GM10847 (cell line): Measurements from ENCODE around the gene BPIFA3.

Experiments used
- POLR2A ChIP-seq: IDR thresholded peaks from 2 replicates; pipeline ENCODE4 v1.6.1; 2011; ENCODE audit not compliant: insufficient read length; ENCODE audit errors: extremely low read depth

BPIFA3 gene

GRCh38 chr20:33217052-33217451 lies at the start of gene BPIFA3:
BPIFA3 (plus strand) TSS chr20:33217352; CDS start chr20:33217537, 185 bp downstream.
- no peak for TF ChIP-seq POLR2A

DNA sequence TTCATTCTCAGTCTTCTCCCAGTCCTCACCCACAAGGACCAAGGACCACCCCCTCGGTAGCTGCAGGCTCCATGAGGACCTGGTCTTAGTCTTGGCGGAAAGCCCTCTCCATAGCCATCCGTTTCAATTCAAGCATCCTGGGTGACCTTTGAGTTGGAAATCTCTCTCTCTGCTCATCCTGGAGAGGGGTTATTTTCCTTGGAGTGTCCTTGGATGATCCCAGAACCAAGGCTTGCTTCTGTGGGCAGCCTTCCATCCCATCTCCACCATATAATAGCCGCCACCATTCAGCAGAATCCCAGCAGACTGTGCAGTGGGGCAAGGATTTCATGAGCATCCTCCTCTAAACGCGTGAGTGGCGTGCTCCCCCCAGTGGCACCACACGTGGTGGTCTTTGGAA lies 49.3 kb upstream of the BPIFA3 start, which contains the start of gene BPIFA2:
BPIFA2 (plus strand) TSS at position 301 of the 400 bp plus-strand sequence. CDS start 987 bp downstream, outside the sequence.
- TF ChIP-seq POLR2A = no peak

GRCh38 chr20:33169176-33169794 lies 47.9 kb upstream of the BPIFA3 start:
- TF ChIP-seq POLR2A = no peak

- no peak for TF ChIP-seq POLR2A
These were observed 44.4 kb upstream of the BPIFA3 start for GRCh38 chr20:33172781-33173180.

DNA sequence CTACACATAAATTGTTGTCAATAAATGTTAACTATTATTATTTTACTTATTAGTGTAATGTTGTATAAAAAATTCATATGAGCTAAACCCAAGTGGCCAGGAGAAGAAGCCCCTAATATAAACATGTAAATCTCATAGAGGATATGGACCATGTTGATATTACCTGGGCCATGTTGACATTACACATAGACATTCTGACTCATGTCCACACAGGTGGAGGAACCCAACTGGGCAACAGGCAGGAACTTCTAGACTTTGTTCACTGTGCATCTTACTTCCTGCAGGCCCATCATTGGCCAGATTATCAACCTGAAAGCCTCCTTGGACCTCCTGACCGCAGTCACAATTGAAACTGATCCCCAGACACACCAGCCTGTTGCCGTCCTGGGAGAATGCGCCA lies 42.0 kb upstream of the BPIFA3 start:
- no peak for TF ChIP-seq POLR2A

DNA sequence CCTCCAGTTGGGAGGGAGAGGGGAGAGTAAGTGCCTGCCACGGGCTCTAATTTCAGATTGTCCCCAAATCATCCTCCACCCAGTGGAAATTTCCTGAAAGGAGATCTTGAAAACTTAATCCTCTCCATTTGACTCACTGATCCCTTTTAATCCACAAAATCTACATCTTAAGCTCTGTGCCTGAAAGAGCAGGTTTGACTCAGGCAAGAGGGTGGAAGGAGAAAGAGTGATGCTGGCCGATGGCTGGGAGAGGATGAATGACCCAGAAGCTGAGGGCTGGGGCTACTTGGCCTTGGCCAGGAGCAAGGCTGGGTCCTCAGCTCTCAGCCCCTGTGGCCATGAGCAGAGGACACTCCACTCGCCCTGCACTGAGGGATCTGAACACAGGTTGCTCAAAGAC lies 41.1 kb upstream of the BPIFA3 start:
- no peak for TF ChIP-seq POLR2A

GRCh38 chr20:33177866-33178265 lies 39.3 kb upstream of the BPIFA3 start:
- TF ChIP-seq POLR2A = no peak

DNA sequence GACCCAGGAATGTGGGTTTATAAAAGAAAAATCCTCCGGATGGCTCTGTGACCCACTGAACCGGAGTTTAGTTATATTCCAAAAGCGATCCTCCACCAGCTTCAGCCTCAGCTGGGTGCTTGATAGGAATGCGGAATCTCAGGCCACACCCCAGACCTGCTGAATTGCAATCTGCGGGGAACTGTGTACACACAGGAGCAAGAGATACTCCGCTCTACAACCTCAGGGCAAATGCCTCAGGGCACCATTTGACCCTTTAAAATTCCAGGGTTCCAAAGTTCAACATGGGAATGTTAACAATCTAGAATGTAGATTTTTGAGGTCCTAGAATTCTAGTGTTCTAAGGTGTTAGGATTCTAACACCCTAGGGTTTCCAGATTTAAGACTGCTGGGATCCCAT lies 38.4 kb upstream of the BPIFA3 start:
- no peak for TF ChIP-seq POLR2A

GRCh38 chr20:33180169-33180568 lies 37.0 kb upstream of the BPIFA3 start:
- TF ChIP-seq POLR2A = no peak

GRCh38 chr20:33181482-33182093 lies 35.6 kb upstream of the BPIFA3 start:
- TF ChIP-seq POLR2A = no peak

DNA sequence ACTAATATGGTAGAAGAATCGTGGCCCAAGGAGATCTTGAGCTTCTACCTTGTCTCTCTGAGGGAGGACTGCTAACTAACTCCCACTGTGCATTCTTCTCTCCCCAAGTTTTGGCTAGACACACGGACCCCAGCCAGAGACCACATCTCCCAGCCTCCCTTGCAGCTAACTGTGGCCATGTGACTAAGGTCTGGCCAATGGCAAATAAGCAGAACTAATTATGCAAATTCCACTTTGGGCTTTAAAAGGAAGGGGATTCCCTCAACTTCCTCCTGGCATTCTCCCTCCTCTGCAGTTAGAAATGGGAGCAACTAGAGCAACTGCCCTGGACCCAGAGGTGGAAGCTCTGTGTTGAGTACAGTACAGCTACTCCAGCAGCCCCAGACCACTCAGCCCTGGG lies 33.8 kb upstream of the BPIFA3 start:
- TF ChIP-seq POLR2A = no peak

- TF ChIP-seq POLR2A = no peak
These were observed 29.7 kb upstream of the BPIFA3 start for GRCh38 chr20:33187491-33187890.

DNA sequence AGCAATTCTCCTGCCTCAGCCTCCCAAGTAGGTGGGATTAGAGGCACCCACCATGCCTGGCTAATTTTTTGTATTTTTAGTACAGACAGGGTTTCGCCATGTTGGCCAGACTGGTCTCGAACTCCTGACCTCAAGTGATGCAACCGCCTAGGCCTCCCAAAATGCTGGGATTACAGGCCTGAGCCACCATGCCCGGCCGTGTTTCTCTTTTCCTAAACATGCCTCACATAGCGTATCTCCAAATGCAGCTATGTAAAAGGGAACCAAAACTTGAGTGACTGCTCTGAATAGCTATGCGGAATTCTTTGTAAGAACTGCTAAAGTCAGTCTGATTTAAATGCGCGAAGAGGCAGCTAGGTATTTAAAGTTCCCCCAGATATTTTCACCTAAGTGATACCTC lies 28.7 kb upstream of the BPIFA3 start:
- no peak for TF ChIP-seq POLR2A

- no peak for TF ChIP-seq POLR2A
These were observed 25.7 kb upstream of the BPIFA3 start for GRCh38 chr20:33191484-33191883.

DNA sequence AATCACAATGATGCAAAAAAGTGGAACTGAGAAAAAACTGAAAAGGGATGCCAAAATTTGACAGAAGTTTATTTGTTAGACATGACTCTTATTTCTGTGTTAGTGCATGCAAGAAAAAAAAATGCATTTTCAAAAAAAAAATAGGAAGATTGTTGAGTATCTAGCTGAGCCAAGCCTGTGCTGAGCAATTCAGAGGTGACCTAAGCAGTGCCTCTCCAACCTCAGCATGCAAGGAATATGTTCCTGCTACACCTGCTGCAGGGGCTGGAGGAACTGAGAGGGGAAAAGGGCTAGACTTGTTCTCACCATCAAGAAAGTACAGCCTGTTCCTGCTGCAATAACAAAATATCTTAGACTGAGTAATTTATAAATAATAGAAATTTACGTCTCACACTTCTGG lies 25.2 kb upstream of the BPIFA3 start:
- no peak for TF ChIP-seq POLR2A

GRCh38 chr20:33192912-33193501 lies 24.1 kb upstream of the BPIFA3 start:
- no peak for TF ChIP-seq POLR2A

DNA sequence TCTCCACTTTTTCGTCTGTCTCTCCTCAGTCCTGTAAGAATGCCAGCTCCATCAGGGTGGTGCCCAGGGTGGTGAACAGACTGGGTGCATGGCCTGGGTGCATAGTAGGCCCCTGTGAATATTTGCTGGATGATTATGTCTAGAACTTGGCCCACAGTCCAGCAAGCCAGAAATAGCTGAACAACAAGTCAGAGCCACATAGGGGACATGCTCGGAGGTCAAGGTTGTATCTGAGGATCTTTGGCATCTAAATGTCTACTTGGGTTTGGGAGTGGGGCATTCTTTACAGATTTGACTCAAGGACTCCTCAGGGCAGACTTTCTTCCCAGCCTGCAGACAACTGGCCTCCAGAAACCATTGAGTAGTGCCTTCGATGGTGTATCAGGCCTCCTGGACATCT lies 18.1 kb upstream of the BPIFA3 start:
- no peak for TF ChIP-seq POLR2A

- TF ChIP-seq POLR2A = no peak
These were observed 14.7 kb upstream of the BPIFA3 start for GRCh38 chr20:33202451-33202850.
